ENCODE results near the gene METTL27.
"Not testable (repeated sequence)": the region's sequence is repeated elsewhere in the genome, so short reads cannot be mapped to it uniquely, and the experiment has no call there.

METTL27 gene

GRCh38 chr7:73838642-73839041, 3.7 kb downstream of the METTL27 start:
- DNase-seq (ENCODE audit: low spot score), result peak; percentile 60

DNA sequence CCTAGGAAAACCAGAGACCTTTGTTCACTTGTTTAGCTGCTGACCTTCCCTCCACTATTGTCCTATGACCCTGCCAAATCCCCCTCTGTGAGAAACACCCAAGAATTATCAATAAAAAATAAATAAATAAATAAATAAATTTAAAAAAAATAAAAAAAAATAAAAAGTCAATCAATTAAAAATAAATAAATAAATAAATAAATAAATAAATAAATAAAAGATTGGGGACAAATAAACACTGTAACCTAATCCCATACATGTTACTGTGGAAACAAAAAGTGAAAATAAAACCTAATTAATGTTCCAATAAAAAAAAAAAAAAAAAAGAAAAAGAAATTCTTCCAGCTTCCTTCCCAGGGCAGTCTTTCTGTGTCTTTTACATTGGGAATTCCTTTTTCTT, 5.1 kb downstream of the METTL27 start:
- DNase-seq (ENCODE audit: low spot score), result not testable (repeated sequence)

GRCh38 chr7:73834626-73835191, 7.6 kb downstream of the METTL27 start:
- DNase-seq (ENCODE audit: low spot score), result no peak

GRCh38 chr7:73833251-73833919, 8.9 kb downstream of the METTL27 start:
- DNase-seq (ENCODE audit: low spot score), result peak; percentile 90

GRCh38 chr7:73832806-73833205, 9.5 kb downstream of the METTL27 start:
- peak; percentile 54 for DNase-seq (ENCODE audit: low spot score)

DNA sequence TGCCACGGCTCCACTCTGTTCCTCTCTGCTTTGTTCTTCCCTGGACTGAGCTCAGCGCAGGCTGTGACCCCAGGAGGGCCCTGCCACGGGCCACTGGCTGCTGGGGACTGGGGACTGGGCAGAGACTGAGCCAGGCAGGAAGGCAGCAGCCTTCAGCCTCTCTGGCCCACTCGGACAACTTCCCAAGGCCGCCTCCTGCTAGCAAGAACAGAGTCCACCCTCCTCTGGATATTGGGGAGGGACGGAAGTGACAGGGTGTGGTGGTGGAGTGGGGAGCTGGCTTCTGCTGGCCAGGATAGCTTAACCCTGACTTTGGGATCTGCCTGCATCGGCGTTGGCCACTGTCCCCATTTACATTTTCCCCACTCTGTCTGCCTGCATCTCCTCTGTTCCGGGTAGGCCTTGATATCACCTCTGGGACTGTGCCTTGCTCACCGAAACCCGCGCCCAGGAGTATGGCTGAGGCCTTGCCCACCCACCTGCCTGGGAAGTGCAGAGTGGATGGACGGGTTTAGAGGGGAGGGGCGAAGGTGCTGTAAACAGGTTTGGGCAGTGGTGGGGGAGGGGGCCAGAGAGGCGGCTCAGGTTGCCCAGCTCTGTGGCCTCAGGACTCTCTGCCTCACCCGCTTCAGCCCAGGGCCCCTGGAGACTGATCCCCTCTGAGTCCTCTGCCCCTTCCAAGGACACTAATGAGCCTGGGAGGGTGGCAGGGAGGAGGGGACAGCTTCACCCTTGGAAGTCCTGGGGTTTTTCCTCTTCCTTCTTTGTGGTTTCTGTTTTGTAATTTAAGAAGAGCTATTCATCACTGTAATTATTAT, 10.3 kb downstream of the METTL27 start:
- peak; percentile 94 for DNase-seq (ENCODE audit: low spot score)

GRCh38 chr7:73831584-73831833, 10.8 kb downstream of the METTL27 start:
- no peak for DNase-seq (ENCODE audit: low spot score)

DNA sequence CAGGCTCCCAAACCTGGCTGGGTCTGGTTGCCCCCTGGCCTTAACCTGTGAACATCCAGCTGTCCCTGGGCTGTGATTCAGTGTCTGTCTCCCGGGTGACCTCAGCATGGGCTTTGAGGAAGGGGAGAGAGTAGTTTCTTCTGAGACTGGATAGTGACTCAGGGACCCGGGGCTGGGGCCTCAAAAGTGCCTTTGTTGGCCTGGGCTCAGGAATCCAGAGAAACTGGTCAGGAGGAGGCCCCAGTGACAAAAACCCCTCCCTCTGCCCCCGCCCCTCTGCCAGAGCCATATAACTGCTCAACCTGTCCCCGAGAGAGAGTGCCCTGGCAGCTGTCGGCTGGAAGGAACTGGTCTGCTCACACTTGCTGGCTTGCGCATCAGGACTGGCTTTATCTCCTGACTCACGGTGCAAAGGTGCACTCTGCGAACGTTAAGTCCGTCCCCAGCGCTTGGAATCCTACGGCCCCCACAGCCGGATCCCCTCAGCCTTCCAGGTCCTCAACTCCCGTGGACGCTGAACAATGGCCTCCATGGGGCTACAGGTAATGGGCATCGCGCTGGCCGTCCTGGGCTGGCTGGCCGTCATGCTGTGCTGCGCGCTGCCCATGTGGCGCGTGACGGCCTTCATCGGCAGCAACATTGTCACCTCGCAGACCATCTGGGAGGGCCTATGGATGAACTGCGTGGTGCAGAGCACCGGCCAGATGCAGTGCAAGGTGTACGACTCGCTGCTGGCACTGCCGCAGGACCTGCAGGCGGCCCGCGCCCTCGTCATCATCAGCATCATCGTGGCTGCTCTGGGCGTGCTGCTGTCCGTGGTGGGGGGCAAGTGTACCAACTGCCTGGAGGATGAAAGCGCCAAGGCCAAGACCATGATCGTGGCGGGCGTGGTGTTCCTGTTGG, 11.4 kb downstream of the METTL27 start, which contains the start of gene CLDN4:
Gene CLDN4 (plus strand): TSS at position 316 of the 903 bp plus-strand sequence. CDS start 206 bp downstream, at position 522.
- peak; percentile 97 for DNase-seq (ENCODE audit: low spot score)

DNA sequence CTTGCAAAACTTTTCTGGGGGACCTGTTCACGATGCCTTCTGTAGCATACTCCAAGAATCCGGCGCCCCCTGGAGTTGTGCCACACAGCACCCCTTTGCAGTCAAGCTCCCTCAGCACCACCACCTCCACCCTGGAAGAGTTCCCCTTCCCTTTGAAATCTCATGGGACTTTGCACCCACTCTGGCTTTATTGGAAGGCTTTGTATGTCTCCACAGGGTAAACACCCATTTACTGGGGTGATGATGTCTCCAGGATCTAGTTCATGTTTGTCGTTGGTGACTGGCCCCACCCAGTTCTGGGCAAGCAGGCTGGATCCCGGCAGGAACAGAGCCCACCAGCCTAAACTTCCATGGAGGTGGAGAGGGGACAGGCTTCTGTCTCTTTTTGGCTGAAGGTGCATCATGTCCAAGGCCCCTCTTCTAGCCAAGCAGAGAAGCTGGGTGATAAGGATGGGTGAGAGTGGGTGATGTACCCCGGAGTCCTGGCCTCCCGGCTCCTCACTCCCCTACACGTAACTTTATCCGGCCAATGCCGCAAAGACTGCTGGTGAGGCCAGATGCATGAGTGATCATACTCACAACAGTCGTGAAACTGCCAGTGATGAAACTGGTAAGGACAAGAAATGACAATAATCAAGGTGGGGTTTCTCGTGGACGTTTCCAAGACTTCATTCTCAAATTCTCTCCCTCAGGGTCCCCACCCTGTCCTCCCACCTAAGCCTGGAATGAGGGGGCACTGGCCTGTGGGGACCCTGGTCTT, 12.2 kb downstream of the METTL27 start:
- peak; percentile 49 for DNase-seq (ENCODE audit: low spot score)

DNA sequence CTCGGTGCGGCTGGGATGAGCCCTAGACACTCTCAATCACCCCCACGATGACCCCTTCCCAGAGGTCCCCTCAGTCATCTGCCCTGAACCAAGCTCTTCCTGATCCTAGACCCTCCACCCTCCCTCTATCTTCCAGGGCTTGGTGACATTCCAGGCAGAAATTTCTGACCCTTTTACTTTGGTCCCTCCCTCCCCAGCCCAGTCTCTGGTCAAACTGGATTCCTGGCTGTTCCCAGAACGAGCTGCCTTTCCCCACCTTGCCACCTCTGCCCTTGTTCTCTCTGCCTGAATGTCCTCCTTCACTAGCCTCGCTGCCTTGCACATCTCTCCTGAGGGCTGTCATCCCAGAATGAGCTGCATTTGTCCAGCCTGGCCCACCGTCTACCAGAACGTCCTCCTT, 12.8 kb downstream of the METTL27 start:
- no peak for DNase-seq (ENCODE audit: low spot score)

DNA sequence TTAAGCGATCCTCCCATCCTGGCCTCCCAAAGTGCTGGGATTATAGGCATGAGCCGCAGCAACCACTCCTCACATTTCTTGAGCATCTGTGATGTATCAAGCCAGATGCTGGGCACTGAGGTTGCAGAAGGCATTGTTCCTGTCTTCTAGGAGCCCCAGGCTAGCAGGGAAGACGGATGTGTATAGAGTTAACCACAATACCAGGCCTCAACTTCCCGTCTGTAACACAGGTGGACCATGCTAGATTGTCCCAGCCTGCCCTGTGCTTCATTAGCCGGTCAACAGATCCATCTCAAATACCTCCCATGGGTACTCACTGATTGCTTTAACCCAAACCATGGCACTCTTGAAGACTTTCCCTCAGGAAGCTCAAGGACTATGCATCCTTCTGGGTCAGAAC, 13.3 kb downstream of the METTL27 start:
- no peak for DNase-seq (ENCODE audit: low spot score)

DNA sequence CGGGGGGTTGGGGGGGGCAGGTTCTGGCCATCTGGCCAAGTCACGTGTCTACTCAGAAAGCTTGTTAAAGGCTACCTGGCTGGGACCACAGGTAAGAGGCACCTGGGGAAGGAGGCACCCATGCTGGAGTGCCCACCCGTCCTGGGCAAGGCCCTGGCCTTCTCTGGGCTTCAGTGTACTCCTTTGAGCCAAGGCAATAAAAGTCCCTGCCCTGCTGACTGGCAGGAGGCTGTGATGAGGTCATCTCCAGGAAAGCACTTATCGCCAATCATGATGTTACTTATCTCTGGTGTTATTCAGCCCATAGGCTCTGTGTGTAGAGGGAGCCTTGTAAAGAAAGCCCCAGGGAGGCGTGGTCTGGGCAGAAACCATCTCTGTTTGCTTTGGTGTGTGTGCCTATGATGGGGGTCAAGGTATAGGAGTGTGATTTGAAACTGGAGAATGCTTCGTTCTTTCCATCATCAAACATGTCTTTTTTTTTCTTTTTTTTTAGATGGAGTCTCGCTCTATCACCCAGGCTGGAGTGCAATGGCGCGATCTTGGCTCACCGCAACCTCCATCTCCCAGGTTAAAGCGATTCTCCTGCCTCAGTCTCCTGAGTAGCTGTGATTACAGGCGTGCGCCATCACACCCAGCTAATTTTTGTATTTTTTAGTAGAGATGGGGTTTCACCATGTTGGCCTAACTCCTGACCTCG, 14.1 kb downstream of the METTL27 start:
- DNase-seq (ENCODE audit: low spot score), result peak; percentile 100

DNA sequence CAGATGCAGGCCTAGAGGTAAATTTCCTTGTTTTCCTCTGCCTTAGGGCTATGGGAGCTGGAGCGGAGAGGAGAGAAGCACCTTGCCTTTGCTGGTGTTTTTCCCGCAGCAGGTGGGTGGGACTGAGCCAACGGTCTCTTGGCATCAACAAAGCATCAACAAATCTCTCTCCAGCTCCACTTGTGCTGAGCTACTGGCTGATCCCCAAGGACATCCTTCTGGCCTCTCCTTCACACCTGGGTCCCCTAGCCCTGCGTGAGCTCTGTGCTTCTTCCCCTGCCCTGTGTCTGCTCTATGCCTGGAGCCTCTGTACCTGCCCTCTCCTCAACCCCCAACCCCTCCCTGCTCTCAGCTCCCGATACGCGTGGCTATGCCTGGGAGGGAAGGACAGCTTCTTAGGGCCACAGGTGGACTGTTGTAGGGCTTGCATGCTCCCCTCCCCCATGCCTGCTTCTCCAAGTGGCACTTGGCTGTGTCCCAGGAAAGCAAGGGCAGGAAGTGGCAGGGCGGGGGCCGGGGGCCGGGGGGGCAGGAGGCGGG, 14.7 kb downstream of the METTL27 start:
- peak; percentile 95 for DNase-seq (ENCODE audit: low spot score)

DNA sequence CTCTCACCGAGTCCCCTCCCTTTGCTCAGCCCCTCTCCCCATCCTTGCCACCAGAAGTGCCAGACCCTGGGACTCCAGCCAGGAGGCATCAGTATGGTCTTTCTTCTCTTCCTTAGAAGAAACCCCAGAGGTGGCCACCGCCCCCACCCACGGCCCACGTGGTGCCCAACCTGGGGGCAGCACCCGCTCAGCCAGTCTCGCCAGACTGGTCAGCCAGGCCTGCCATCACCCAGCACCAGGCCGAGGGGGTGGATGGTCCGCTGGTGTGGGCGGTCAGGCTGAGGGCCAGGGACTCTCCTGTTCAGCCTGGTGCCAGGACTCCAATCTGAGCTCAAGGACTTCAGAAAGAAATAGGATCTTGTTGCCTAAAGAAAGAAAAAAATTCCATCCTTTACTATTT, 17.3 kb downstream of the METTL27 start:
- no peak for DNase-seq (ENCODE audit: low spot score)

- DNase-seq (ENCODE audit: low spot score), result no peak
These were observed 18.3 kb downstream of the METTL27 start for GRCh38 chr7:73823873-73824592.

GRCh38 chr7:73823257-73823656, 19.1 kb downstream of the METTL27 start:
- DNase-seq (ENCODE audit: low spot score), result no peak

GRCh38 chr7:73822319-73823173, 19.8 kb downstream of the METTL27 start:
- DNase-seq (ENCODE audit: low spot score), result peak; percentile 99

DNA sequence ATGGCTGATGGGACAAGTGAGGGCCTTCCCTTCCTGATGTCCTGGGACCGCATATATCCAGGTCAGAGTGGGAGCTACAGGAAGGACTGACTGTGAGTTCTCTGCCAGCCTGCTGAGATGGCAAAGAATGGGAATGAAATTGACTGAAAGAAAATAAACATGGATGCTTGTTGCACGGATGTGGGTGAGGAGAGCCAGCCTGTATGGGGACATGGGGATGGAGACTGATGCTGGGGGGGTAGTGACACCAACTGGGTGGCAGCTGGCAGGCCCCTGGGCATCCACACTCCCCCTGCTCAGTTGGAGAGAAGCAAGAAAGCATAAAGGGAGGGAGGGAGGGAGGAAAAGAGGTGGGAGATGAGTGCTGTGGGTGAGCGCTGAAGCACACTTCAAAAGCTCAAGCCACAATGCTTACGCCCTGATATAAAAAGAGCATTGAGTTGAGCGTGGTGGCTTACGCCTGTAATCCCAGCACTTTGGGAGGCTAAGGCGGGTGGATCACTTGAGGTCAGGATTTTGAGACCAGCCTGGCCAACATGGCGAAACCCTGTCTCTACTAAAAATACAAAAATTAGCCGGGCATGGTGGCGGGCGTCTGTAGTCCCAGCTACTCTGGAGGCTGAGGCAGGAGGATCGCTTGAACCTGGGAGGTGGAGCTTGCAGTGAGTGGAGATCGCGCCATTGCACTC, 20.6 kb downstream of the METTL27 start:
- DNase-seq (ENCODE audit: low spot score), result not testable (repeated sequence)

All from SW480 (cell line).